Endodermal cell (in vitro differentiated cells): ENCODE measurements around the gene AKAP11. TPM values are rescaled to one million over a fixed set of nuclear protein-coding genes. Genes with fewer than 3 reads are reported as not detected.

Experiments
- DNase-seq: peaks from one replicate; pipeline ENCODE4 v3.0.0-alpha.2; 2017
- H3K27ac ChIP-seq: 2 replicates; pipeline ENCODE4 v1.5.1; 2013; ENCODE audit warnings: mild to moderate bottlenecking, low read depth, low read length, moderate library complexity
- H3K27me3 ChIP-seq: 2 replicates; pipeline ENCODE4 v1.6.1; 2013; ENCODE audit warnings: mild to moderate bottlenecking, low read length, moderate library complexity; ENCODE audit not compliant: insufficient read depth, control insufficient read depth, poor library complexity, severe bottlenecking
- H3K36me3 ChIP-seq: 2 replicates; pipeline ENCODE4 v1.7.0; 2013; ENCODE audit warnings: mild to moderate bottlenecking, low read length, moderate library complexity; ENCODE audit not compliant: control insufficient read depth, insufficient read depth
- H3K4me1 ChIP-seq: one replicate; pipeline ENCODE4 v1.7.0; 2013; ENCODE audit warnings: low read length; ENCODE audit not compliant: control insufficient read depth, insufficient read depth
- H3K4me3 ChIP-seq: 2 replicates; pipeline ENCODE4 v1.5.1; 2013; ENCODE audit warnings: mild to moderate bottlenecking, low read length, moderate library complexity
- H3K9ac ChIP-seq: 2 replicates; pipeline ENCODE4 v1.6.1; 2013; ENCODE audit warnings: mild to moderate bottlenecking, low read length, moderate library complexity; ENCODE audit not compliant: poor library complexity, severe bottlenecking; ENCODE audit errors: extremely low read depth
- H3K9me3 ChIP-seq: 2 replicates; pipeline ENCODE4 v1.6.1; 2013; ENCODE audit warnings: mild to moderate bottlenecking, low read length, moderate library complexity; ENCODE audit not compliant: control insufficient read depth
- H3K27ac Mint-ChIP-seq: 2 replicates; pipeline ENCODE4 v1.8.0; 2020; ENCODE audit warnings: mixed read lengths
- H3K27me3 Mint-ChIP-seq: 2 replicates; pipeline ENCODE4 v1.8.0; 2021; ENCODE audit warnings: mild to moderate bottlenecking, mixed read lengths; ENCODE audit not compliant: insufficient read depth
- H3K36me3 Mint-ChIP-seq: 2 replicates; pipeline ENCODE4 v1.8.0; 2020; ENCODE audit warnings: low read depth, mixed read lengths
- H3K4me1 Mint-ChIP-seq: 2 replicates; pipeline ENCODE4 v1.8.0; 2020; ENCODE audit warnings: mixed read lengths
- H3K4me3 Mint-ChIP-seq: 2 replicates; pipeline ENCODE4 v1.8.0; 2020; ENCODE audit warnings: mild to moderate bottlenecking, moderate library complexity, mixed read lengths
- H3K9me3 Mint-ChIP-seq: 2 replicates; pipeline ENCODE4 v1.8.0; 2020; ENCODE audit warnings: mild to moderate bottlenecking, mixed read lengths
- WGBS, 2 experiments: methylation state at CpG; one replicate each; pipeline versions ENCODE4 v1.1.5 to v1.1.7; 2013; ENCODE audit warnings: missing lambda C conversion rate in 2 of 2, mixed read lengths in 1 of 2; ENCODE audit not compliant: insufficient coverage in 1 of 2, insufficient read length in 1 of 2; 5-methylcytosine and 5-hydroxymethylcytosine counted together
- total RNA-seq, 2 donors: library from RNA; stranded (reverse); fragmentation: NEBNext Ultra II Directional in 1 of 2; extraction: Animal tissue kit (Norgen Biotek cat#: 25700) in 1 of 2; gene quantifications; 2 replicates in 1 of 2; 3 replicates in 1 of 2; pipeline ENCODE4 v1.2.1, GENCODE V29; 2021
- TF ChIP-seq, protein P1 (sequence below): fragments of 200-600 bp; sonication (generic); conservative IDR thresholded peaks from 2 replicates; pipeline ENCODE4 v1.5.0; 2021; ENCODE audit warnings: antibody characterized with exemption, mild to moderate bottlenecking

AKAP11 gene
- total RNA-seq, 2 donors from 2014 or later = 16.9 to 17.6 TPM

- TF ChIP-seq, protein P1, sequence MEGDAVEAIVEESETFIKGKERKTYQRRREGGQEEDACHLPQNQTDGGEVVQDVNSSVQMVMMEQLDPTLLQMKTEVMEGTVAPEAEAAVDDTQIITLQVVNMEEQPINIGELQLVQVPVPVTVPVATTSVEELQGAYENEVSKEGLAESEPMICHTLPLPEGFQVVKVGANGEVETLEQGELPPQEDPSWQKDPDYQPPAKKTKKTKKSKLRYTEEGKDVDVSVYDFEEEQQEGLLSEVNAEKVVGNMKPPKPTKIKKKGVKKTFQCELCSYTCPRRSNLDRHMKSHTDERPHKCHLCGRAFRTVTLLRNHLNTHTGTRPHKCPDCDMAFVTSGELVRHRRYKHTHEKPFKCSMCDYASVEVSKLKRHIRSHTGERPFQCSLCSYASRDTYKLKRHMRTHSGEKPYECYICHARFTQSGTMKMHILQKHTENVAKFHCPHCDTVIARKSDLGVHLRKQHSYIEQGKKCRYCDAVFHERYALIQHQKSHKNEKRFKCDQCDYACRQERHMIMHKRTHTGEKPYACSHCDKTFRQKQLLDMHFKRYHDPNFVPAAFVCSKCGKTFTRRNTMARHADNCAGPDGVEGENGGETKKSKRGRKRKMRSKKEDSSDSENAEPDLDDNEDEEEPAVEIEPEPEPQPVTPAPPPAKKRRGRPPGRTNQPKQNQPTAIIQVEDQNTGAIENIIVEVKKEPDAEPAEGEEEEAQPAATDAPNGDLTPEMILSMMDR = no peak
- no peak overlapping the region for H3K27ac Mint-ChIP-seq
- no peak for DNase-seq
- H3K36me3 ChIP-seq = peaks cover 9% of the 10 kb centered on the region
- H3K27me3 Mint-ChIP-seq = no peaks in the 10 kb centered on the region
- H3K27ac ChIP-seq = no peak overlapping the region
- H3K4me1 ChIP-seq = no peaks in the 10 kb centered on the region
- H3K9me3 ChIP-seq = no peaks in the 10 kb centered on the region
- H3K9ac ChIP-seq = no peak overlapping the region
- no peaks in the 10 kb centered on the region for H3K9me3 Mint-ChIP-seq
- no peaks in the 10 kb centered on the region for H3K36me3 Mint-ChIP-seq
- no peak overlapping the region for H3K4me3 Mint-ChIP-seq
- WGBS, 2 experiments = 95 to 100% methylated on average over 4 of the region's 4 CpGs
- H3K27me3 ChIP-seq = no peaks in the 10 kb centered on the region
- no peaks in the 10 kb centered on the region for H3K4me1 Mint-ChIP-seq
- no peak overlapping the region for H3K4me3 ChIP-seq
These were observed 39.3 kb upstream of the AKAP11 start for GRCh38 chr13:42232671-42233070.

DNA sequence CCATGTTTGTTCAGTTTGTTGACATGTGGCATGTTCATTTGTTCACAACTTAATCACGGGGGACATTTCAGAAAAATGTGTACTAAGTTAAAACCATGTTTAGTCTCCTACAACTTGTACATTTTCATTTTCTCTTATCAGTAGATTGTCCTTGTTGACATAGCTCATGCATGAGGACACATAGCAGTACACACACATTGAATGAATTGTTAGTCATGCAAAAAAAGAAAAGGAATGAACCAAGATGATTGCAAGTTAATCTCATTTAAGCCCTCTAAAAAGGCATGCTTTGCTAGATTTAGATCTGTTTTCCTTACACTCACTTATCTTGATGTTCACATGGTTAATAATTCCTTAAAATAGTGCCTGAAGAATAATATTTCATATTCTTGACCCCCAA, 38.2 kb upstream of the AKAP11 start:
- no peaks in the 10 kb centered on the region for H3K9me3 Mint-ChIP-seq
- no peak overlapping the region for H3K27ac Mint-ChIP-seq
- no peaks in the 10 kb centered on the region for H3K27me3 Mint-ChIP-seq
- Histone ChIP-seq H3K9ac (no peak overlapping the region), H3K27ac (no peak overlapping the region), H3K4me3 (no peak overlapping the region), H3K36me3 (peaks cover 9% of the 10 kb centered on the region), H3K9me3 (no peaks in the 10 kb centered on the region), H3K27me3 (no peaks in the 10 kb centered on the region), H3K4me1 (no peaks in the 10 kb centered on the region)
- H3K4me3 Mint-ChIP-seq = no peak overlapping the region
- H3K4me1 Mint-ChIP-seq = no peaks in the 10 kb centered on the region
- DNase-seq = no peak
- 94 to 100% methylated on average over 1 of the region's 1 CpG for WGBS, 2 experiments
- H3K36me3 Mint-ChIP-seq = no peaks in the 10 kb centered on the region
- TF ChIP-seq, protein P1 = no peak

DNA sequence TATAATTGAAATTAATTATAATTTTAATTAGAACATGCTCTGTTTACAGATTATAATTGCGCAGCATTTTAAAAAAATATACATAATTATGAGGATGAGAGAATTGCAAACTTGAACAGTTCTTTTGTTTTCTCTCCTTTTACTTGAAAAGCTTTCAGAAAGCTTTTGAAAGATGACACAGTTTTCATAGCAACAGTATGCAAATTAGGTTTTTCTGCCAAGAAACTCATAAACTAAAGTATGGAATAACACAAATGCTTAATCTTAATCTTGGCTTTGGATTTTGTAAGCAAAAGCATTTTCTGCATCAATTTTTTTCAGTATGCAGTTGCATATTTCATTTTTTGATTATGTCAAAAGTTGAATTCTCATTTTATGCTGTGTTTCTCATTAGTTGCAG, 32.8 kb upstream of the AKAP11 start:
- H3K4me1 Mint-ChIP-seq = peaks cover 4% of the 10 kb centered on the region
- H3K36me3 Mint-ChIP-seq = no peaks in the 10 kb centered on the region
- Histone ChIP-seq H3K27ac (no peak overlapping the region), H3K9ac (no peak overlapping the region), H3K9me3 (no peaks in the 10 kb centered on the region), H3K36me3 (no peaks in the 10 kb centered on the region), H3K27me3 (no peaks in the 10 kb centered on the region), H3K4me1 (no peaks in the 10 kb centered on the region), H3K4me3 (no peak overlapping the region)
- no peaks in the 10 kb centered on the region for H3K9me3 Mint-ChIP-seq
- H3K4me3 Mint-ChIP-seq = no peak overlapping the region
- no peaks in the 10 kb centered on the region for H3K27me3 Mint-ChIP-seq
- no CpG with 5 or more reads among the region's 1 CpG for WGBS, 2 experiments
- no peak overlapping the region for H3K27ac Mint-ChIP-seq
- DNase-seq = no peak
- TF ChIP-seq, protein P1 = no peak
